ENCODE data around the gene CHST4. TPM values are rescaled to one million over a fixed set of nuclear protein-coding genes. Genes with fewer than 3 reads are reported as not detected.

CHST4 gene
- total RNA-seq, 1 experiment from 2014 or later, result 5.9 TPM

DNA sequence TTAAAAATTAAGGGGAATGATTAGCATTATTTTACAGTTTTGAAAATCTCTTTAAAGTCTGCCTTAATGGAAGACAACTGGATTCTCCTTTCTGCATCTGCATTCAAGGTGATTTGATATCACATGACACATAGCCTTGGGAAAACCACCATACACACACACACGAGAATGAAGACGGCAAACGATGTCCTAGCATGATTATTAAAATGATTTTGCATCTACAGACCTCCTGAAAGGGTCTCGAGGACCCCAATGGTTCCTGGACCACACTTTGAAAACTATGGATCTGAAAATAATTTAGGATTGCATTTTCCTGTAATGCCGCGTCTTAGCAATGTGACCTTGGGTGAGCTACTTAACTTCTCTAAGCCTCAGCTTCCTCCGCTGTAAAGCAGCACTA lies 11.8 kb upstream of the CHST4 start:
- no CpG with 5 or more reads among the region's 7 CpGs for WGBS (ENCODE audit: extremely low coverage, insufficient read length, low lambda C conversion rate)
- no peaks in the 10 kb centered on the region for H3K79me2 ChIP-seq (ENCODE audit: insufficient read depth, low read length)
- no peak overlapping the region for H2BK5ac ChIP-seq (ENCODE audit: insufficient read length, low read length)
- no peak overlapping the region for H3K56ac ChIP-seq (ENCODE audit: insufficient read length, low read depth, low read length)
- no peak overlapping the region for H4K91ac ChIP-seq (ENCODE audit: insufficient read length, low read depth, low read length)
- TF ChIP-seq, protein P1, sequence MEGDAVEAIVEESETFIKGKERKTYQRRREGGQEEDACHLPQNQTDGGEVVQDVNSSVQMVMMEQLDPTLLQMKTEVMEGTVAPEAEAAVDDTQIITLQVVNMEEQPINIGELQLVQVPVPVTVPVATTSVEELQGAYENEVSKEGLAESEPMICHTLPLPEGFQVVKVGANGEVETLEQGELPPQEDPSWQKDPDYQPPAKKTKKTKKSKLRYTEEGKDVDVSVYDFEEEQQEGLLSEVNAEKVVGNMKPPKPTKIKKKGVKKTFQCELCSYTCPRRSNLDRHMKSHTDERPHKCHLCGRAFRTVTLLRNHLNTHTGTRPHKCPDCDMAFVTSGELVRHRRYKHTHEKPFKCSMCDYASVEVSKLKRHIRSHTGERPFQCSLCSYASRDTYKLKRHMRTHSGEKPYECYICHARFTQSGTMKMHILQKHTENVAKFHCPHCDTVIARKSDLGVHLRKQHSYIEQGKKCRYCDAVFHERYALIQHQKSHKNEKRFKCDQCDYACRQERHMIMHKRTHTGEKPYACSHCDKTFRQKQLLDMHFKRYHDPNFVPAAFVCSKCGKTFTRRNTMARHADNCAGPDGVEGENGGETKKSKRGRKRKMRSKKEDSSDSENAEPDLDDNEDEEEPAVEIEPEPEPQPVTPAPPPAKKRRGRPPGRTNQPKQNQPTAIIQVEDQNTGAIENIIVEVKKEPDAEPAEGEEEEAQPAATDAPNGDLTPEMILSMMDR (conservative IDR thresholded peaks at IDR 0.05), result no peak
- no peak overlapping the region for H4K5ac ChIP-seq (ENCODE audit: insufficient read length, low read depth, low read length)
- Mint-ChIP-seq H3K36me3 (ENCODE audit: insufficient read depth in 1 of 3, low read depth in 3 of 3) (peaks cover 0 to 7% (median 4%) of the 10 kb centered on the region in 3 experiments; a peak in 3 of 7 replicates), H3K27me3 (ENCODE audit: low read depth) (peaks cover 13% of the 10 kb centered on the region), H3K27ac (no peak overlapping the region; a peak in 1 of 7 replicates), H3K9me3 (peaks cover 7 to 9% of the 10 kb centered on the region in 2 experiments; a peak in 3 of 5 replicates), H3K4me1 (peaks cover 10 to 13% of the 10 kb centered on the region in 2 experiments), H3K4me3 (no peak overlapping the region)
- no peak overlapping the region for H2BK12ac ChIP-seq (ENCODE audit: insufficient read length, low read depth, low read length)
- no peak overlapping the region for H3T11ph ChIP-seq (ENCODE audit: low read length)
- H2AK5ac ChIP-seq (ENCODE audit: insufficient read length, low read length), result no peak overlapping the region
- H4K8ac ChIP-seq (replicated peaks; ENCODE audit: insufficient read length, low read depth, low read length), result no peak overlapping the region
- no peak overlapping the region for H3K4me2 ChIP-seq (ENCODE audit: insufficient read depth, insufficient read length, low read length)
- no peak overlapping the region for H3K14ac ChIP-seq (ENCODE audit: insufficient read depth, low read length)
- H2BK15ac ChIP-seq (ENCODE audit: low read depth, low read length), result no peak overlapping the region
- no peak overlapping the region for H2BK120ac ChIP-seq (ENCODE audit: low read depth, low read length, poor library complexity, severe bottlenecking)
- H2AFZ ChIP-seq (ENCODE audit: low read length), result no peak overlapping the region
- H3K23ac ChIP-seq (ENCODE audit: insufficient read length, low read depth, low read length), result no peak overlapping the region
- H3K23me2 ChIP-seq (ENCODE audit: insufficient read length, low read depth, low read length, poor library complexity, severe bottlenecking), result no peaks in the 10 kb centered on the region
- DNase-seq, result no peak
- no peak overlapping the region for H3K18ac ChIP-seq (ENCODE audit: insufficient read length, low read depth, low read length)
- H2BK20ac ChIP-seq (ENCODE audit: low read depth, low read length, poor library complexity, severe bottlenecking), result no peak overlapping the region
- no peaks in the 10 kb centered on the region for H4K20me1 ChIP-seq (ENCODE audit: control insufficient read depth, insufficient read depth, insufficient read length)
- no peaks in the 10 kb centered on the region for H3K27me3 ChIP-seq (ENCODE audit: insufficient read depth, low read length)
- H3K4me1 ChIP-seq (ENCODE audit: insufficient read depth, low read length), result peaks cover 3% of the 10 kb centered on the region; the same call in 1 of the 2 replicates
- no peak overlapping the region for H3K4ac ChIP-seq (ENCODE audit: low read depth, low read length)
- no peak overlapping the region for H3K9ac ChIP-seq (ENCODE audit: extremely low read depth, insufficient read length, low read length)
- H3K27ac ChIP-seq (ENCODE audit: insufficient read length, low read depth, low read length), result no peak overlapping the region
- H3K79me1 ChIP-seq (ENCODE audit: insufficient read depth, low read depth, low read length, poor library complexity, severe bottlenecking), result no peaks in the 10 kb centered on the region
- H3K9me3 ChIP-seq (ENCODE audit: control insufficient read depth, low read depth, low read length), result no peaks in the 10 kb centered on the region
